ENCODE measurements around the gene OXER1. TPM values are rescaled to one million over a fixed set of nuclear protein-coding genes. Genes with fewer than 3 reads are reported as not detected.

OXER1 gene
- total and polyA plus RNA-seq, 2 of the 13 experiments (the other 11 are each of a cell fraction or from before 2014, with no cell fraction given) = 8.0 to 9.0 TPM

GRCh38 chr2:42787788-42788477 is 24.0 kb upstream of the OXER1 start (continued):
- no peak for TF ChIP-seq RBM39 (IDR thresholded peaks at IDR 0.05; ENCODE audit: low read depth, low read length, poor library complexity, severe bottlenecking)
- TF ChIP-seq ZFY (CRISPR knock-in tag; IDR thresholded peaks at IDR 0.05) = peak; percentile 16; the same call in 1 of the 2 replicates
- TF ChIP-seq LCORL (IDR thresholded peaks at IDR 0.05) = peak; percentile 69; the same call in 1 of the 2 replicates
- TF ChIP-seq LCORL (CRISPR knock-in tag; IDR thresholded peaks at IDR 0.05) = peak; percentile 96
- TF ChIP-seq SMAD3 (CRISPR knock-in tag; IDR thresholded peaks at IDR 0.05) = no peak
- TF ChIP-seq ZNF782 (CRISPR knock-in tag; IDR thresholded peaks at IDR 0.05; ENCODE audit: borderline replicate concordance) = peak; percentile 23; the same call in 1 of the 2 replicates
- TF ChIP-seq CSRNP2 (CRISPR knock-in tag; conservative IDR thresholded peaks at IDR 0.05; ENCODE audit: low read depth) = no peak
- no peak for TF ChIP-seq MBD4 (IDR thresholded peaks at IDR 0.05; ENCODE audit: borderline replicate concordance, low read length)
- no peak for TF ChIP-seq ZNF318 (CRISPR knock-in tag; IDR thresholded peaks at IDR 0.05)
- no peak for TF ChIP-seq ZNF691 (CRISPR knock-in tag; IDR thresholded peaks at IDR 0.05; ENCODE audit: borderline replicate concordance, low read depth)
- no peak for TF ChIP-seq PAF1 (CRISPR knock-in tag; IDR thresholded peaks at IDR 0.05)
- TF ChIP-seq RNF219 (CRISPR knock-in tag; IDR thresholded peaks at IDR 0.05) = no peak
- TF ChIP-seq ZNF569 (CRISPR knock-in tag; IDR thresholded peaks at IDR 0.05; ENCODE audit: borderline replicate concordance) = no peak
- no peak for TF ChIP-seq NONO (IDR thresholded peaks at IDR 0.05)
- peak; percentile 56; the same call in 1 of the 2 replicates for TF ChIP-seq NONO (CRISPR knock-in tag; conservative IDR thresholded peaks at IDR 0.05)
- TF ChIP-seq ZNF496 (CRISPR knock-in tag; IDR thresholded peaks at IDR 0.05; ENCODE audit: insufficient replicate concordance) = no peak
- no peak for TF ChIP-seq U2AF1 (optimal IDR thresholded peaks at IDR 0.05; ENCODE audit: low read depth, low read length)
